ENCODE results near the gene METTL6. TPM values are rescaled to one million over a fixed set of nuclear protein-coding genes. Genes with fewer than 3 reads are reported as not detected.

The METTL6 gene
- total RNA-seq, 1 donor from 2014 or later, result 20.1 TPM

DNA sequence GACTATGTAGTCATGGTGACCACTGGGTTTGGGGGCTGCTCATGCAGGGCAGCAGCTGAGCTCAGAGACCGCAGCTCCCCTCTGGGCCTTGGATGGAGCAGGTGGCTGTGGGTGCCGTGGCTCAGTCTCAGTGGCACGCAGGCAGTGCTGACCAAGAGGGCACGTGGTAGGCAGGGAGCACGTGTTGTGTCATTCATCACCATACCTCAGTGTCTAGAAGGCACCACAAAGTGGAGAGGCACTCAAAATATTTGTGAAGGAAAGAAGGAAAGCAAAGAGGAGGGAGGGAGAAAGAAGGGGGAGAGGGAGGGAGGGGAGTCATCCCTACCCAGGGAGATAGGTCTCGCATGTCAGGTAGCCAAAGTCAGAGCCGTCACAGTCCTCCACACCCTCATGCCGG lies 26.2 kb upstream of the METTL6 start:
- peaks cover 13% of the 10 kb centered on the region for H3K36me3 Mint-ChIP-seq
- no peak for DNase-seq (ENCODE audit: extremely low spot score, unreplicated experiment)
- H3K9me3 Mint-ChIP-seq, result peaks cover 5% of the 10 kb centered on the region
- no peaks in the 10 kb centered on the region for H3K27me3 Mint-ChIP-seq
- H3K4me3 Mint-ChIP-seq, result no peak overlapping the region
- TF ChIP-seq, protein P1, sequence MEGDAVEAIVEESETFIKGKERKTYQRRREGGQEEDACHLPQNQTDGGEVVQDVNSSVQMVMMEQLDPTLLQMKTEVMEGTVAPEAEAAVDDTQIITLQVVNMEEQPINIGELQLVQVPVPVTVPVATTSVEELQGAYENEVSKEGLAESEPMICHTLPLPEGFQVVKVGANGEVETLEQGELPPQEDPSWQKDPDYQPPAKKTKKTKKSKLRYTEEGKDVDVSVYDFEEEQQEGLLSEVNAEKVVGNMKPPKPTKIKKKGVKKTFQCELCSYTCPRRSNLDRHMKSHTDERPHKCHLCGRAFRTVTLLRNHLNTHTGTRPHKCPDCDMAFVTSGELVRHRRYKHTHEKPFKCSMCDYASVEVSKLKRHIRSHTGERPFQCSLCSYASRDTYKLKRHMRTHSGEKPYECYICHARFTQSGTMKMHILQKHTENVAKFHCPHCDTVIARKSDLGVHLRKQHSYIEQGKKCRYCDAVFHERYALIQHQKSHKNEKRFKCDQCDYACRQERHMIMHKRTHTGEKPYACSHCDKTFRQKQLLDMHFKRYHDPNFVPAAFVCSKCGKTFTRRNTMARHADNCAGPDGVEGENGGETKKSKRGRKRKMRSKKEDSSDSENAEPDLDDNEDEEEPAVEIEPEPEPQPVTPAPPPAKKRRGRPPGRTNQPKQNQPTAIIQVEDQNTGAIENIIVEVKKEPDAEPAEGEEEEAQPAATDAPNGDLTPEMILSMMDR (conservative IDR thresholded peaks at IDR 0.05), result no peak
- H3K27ac Mint-ChIP-seq, result no peak overlapping the region
- H3K4me1 Mint-ChIP-seq (ENCODE audit: unreplicated experiment), result no peaks in the 10 kb centered on the region

DNA sequence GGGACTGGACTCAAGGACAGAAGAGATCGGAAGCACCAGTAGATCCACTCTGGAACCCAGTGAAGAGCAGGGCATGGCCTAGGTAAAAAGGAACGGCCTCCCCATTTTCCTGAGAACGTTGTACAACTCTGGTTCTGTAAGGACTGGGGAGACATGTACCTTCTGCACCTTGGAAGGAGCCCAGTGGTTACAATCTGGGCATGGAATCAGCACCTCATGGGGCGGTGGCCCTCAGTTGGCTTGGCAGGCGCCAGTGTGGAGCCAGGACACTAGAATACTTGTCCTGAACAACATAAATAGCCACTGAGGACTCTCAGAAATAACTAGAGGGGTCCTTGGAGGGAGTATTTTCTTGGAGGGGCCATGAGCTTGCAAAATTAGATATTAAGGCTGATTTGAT lies 25.6 kb upstream of the METTL6 start:
- Mint-ChIP-seq H3K27ac (no peak overlapping the region), H3K27me3 (no peaks in the 10 kb centered on the region), H3K4me3 (no peak overlapping the region), H3K36me3 (peaks cover 8% of the 10 kb centered on the region), H3K4me1 (ENCODE audit: unreplicated experiment) (no peaks in the 10 kb centered on the region), H3K9me3 (peaks cover under 1% of the 10 kb centered on the region)
- no peak for DNase-seq (ENCODE audit: extremely low spot score, unreplicated experiment)
- TF ChIP-seq, protein P1 (conservative IDR thresholded peaks at IDR 0.05), result no peak

DNA sequence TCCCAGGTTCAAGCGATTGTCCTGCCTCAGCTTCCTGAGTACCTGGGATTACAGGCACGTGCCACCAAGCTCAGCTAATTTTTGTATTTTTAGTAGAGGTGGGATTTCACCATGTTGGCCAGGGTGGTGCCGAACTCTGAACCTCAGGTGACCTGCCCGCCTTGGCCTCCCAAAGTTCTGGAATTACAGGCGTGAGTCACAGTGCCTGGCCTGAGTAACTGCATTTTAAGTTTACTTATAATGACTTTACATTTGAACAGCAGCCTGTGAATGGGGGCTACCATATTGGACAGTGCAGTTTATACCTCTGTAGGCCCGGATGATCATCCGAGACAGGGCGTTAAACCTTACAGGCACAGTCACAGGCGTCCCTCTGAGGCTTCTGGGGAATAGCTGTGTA lies 24.8 kb upstream of the METTL6 start:
- H3K4me1 Mint-ChIP-seq (ENCODE audit: unreplicated experiment), result no peaks in the 10 kb centered on the region
- TF ChIP-seq, protein P1 (conservative IDR thresholded peaks at IDR 0.05), result no peak
- H3K9me3 Mint-ChIP-seq, result no peaks in the 10 kb centered on the region
- H3K36me3 Mint-ChIP-seq, result peaks cover 8% of the 10 kb centered on the region
- no peak overlapping the region for H3K4me3 Mint-ChIP-seq
- H3K27ac Mint-ChIP-seq, result no peak overlapping the region
- DNase-seq (ENCODE audit: extremely low spot score, unreplicated experiment), result no peak
- H3K27me3 Mint-ChIP-seq, result no peaks in the 10 kb centered on the region

DNA sequence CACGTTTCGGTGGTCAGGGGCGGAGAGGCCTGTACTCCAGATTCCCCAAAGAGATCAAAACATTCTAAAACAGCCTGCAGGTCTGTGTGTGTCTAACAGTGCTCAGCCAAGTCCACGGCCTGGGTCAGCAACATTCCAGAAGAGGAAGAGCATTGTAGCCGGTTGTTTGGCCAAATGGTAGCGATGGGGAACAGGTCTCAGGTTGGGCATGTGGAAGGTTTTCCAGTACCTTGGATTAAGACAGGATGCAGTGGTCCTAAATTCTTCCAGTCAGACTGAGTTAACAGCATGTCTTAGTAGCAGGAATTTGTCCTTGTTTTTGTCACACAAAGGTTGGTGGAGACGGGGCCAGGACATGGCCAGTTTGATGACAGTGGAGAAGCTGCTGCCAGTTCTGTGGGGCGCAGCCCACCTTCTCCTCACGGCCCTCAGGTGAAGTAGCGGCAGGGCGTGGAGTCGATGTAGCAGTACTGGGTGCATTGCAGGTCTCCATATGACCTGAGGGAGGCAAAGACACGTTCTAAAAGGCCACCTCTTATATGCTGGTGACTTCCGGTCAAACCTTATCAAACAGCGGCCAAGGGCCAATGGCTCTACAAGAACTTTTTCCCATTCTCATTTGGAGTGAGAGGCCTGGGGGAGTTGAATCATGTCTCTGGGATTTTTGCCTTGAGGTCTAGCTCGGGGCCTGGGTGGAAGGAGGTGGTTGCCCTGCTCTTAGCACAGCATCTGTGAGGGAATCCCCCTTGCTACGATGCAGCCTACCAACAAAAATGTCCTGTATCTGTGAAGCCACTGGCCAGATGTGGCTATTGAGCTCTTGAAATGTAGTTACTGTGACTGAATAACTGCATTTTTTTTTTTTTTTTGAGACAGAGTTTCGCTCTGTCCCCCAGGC lies 24.1 kb upstream of the METTL6 start:
- DNase-seq (ENCODE audit: extremely low spot score, unreplicated experiment), result no peak
- H3K27me3 Mint-ChIP-seq, result no peaks in the 10 kb centered on the region

DNA sequence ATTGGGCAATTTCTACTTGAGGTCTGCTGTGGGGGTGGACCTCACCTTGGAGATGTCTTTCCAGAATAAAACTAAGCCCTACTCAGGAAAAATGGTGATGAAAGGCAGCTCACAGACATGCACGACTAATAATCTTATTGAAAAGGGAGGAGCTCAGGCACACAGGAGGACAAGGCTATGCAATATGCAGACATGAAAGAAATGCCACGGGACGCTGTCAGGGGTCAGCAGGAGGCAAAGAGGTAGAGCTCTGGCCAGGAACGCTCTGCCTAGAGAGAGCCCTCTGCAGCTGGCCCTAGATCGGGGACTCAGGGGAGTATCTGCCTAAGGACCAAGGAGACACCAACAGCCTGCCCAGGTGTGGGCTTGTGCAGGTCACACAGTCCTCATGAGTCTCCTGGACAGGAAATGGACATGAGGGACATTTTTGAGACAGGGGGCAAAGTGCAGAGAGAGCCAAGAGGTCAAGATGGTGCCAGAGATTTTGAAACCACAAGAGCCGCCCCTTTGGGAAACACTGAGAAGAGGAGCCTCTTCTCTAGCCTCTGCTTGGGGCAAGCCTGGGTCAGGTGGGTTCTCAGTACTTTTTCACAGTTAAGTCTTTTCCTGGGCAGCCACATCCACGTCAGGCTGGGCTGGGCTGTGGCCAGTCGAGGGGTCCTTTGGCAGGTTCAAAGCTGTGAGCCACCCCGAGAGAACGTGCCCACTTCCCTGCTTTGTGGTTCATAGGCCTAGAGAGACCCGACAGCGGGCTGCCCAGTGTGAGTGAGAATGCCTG lies 23.3 kb upstream of the METTL6 start:
- TF ChIP-seq, protein P1 (conservative IDR thresholded peaks at IDR 0.05), result no peak
- peaks cover 8% of the 10 kb centered on the region for H3K36me3 Mint-ChIP-seq
- H3K27ac Mint-ChIP-seq, result no peak overlapping the region
- no peaks in the 10 kb centered on the region for H3K4me1 Mint-ChIP-seq (ENCODE audit: unreplicated experiment)
- no peaks in the 10 kb centered on the region for H3K27me3 Mint-ChIP-seq
- no peak overlapping the region for H3K4me3 Mint-ChIP-seq
- no peak for DNase-seq (ENCODE audit: extremely low spot score, unreplicated experiment)
- no peaks in the 10 kb centered on the region for H3K9me3 Mint-ChIP-seq

More for the DNA sequence above, 24.1 kb upstream of the METTL6 start:
- Mint-ChIP-seq H3K27ac (no peak overlapping the region), H3K4me3 (no peak overlapping the region), H3K4me1 (ENCODE audit: unreplicated experiment) (no peaks in the 10 kb centered on the region), H3K9me3 (no peaks in the 10 kb centered on the region), H3K36me3 (peaks cover 8% of the 10 kb centered on the region)
- TF ChIP-seq, protein P1 (conservative IDR thresholded peaks at IDR 0.05), result no peak
